PC-9 (cell line): ENCODE data around the gene BCKDHB. TPM values are rescaled to one million over a fixed set of nuclear protein-coding genes. Genes with fewer than 3 reads are reported as not detected.

ENCODE experiments used
- BruUV-seq: library from RNA; stranded (reverse); fragments of 400-500 nt; replicated peaks from 2 replicates; lab custom pipeline; 2021; lab: Mats Ljungman, UMichigan
- CTCF ChIA-PET: fragments of 300-600 bp; sonication (Branson Sonifier 250); formaldehyde crosslinking; loops from one replicate; lab custom pipeline; 2022; ENCODE audit warnings: antibody characterized with exemption; lab: Charles Lee
- POLR2A ChIA-PET: fragments of 300-600 bp; sonication (Branson Sonifier 250); formaldehyde crosslinking; loops from one replicate; lab custom pipeline; 2022; ENCODE audit warnings: antibody characterized with exemption; ENCODE audit not compliant: unreplicated experiment; lab: Charles Lee
- DNase-seq, 2 experiments: peaks; one replicate each; pipeline versions ENCODE4 v3.0.0 to v3.0.0-alpha.2; 2015 to 2022; ENCODE audit warnings: mixed read lengths in 1 of 2
- H2AFZ ChIP-seq: fragments of 200-600 bp; sonication (generic); 2 replicates; pipeline ENCODE4 v1.8.1; 2017; ENCODE audit warnings: antibody characterized with exemption
- H3F3A ChIP-seq: fragments of 200-600 bp; sonication (generic); 2 replicates; pipeline ENCODE4 v1.8.1; 2017; ENCODE audit warnings: antibody characterized with exemption, mild to moderate bottlenecking, low read depth; ENCODE audit not compliant: insufficient read depth
- H3K27ac ChIP-seq: fragments of 200-600 bp; sonication (generic); 2 replicates; pipeline ENCODE4 v1.6.1; 2016; ENCODE audit warnings: mixed run types
- H3K27me3 ChIP-seq: fragments of 200-600 bp; sonication (generic); 2 replicates; pipeline ENCODE4 v1.6.1; 2016; ENCODE audit warnings: low read depth, mixed run types; ENCODE audit not compliant: insufficient read depth
- H3K36me3 ChIP-seq: fragments of 200-600 bp; sonication (generic); 2 replicates; pipeline ENCODE4 v1.6.1; 2016; ENCODE audit warnings: low read depth, mixed run types
- H3K4me1 ChIP-seq: fragments of 200-600 bp; sonication (generic); replicated peaks from 2 replicates; pipeline ENCODE4 v1.6.1; 2016; ENCODE audit warnings: mixed run types; ENCODE audit not compliant: insufficient read depth
- H3K4me2 ChIP-seq: fragments of 200-600 bp; sonication (generic); 2 replicates; pipeline ENCODE4 v1.6.1; 2017; ENCODE audit warnings: mixed run types
- H3K4me3 ChIP-seq: fragments of 200-600 bp; sonication (generic); 2 replicates; pipeline ENCODE4 v1.6.1; 2016; ENCODE audit warnings: mixed run types
- H3K79me2 ChIP-seq: fragments of 200-600 bp; sonication (generic); 2 replicates; pipeline ENCODE4 v1.6.1; 2017; ENCODE audit warnings: low read depth, mixed run types
- H3K9me2 ChIP-seq: fragments of 200-600 bp; sonication (generic); 2 replicates; pipeline ENCODE4 v1.8.1; 2017; ENCODE audit warnings: mild to moderate bottlenecking; ENCODE audit not compliant: insufficient read depth
- H3K9me3 ChIP-seq: fragments of 200-600 bp; sonication (generic); 2 replicates; pipeline ENCODE4 v1.8.1; 2016; ENCODE audit warnings: low read depth; ENCODE audit not compliant: insufficient read depth
- H4K20me1 ChIP-seq: fragments of 200-600 bp; sonication (generic); 2 replicates; pipeline ENCODE4 v1.8.1; 2017; ENCODE audit not compliant: insufficient read depth
- EZH2 ChIP-seq: fragments of 200-600 bp; sonication (generic); IDR thresholded peaks from 2 replicates; pipeline ENCODE4 v1.8.0; 2017; ENCODE audit warnings: antibody characterized with exemption, low read depth
- intact Hi-C: fragments of 100-400 bp; cut with micrococcal nuclease; formaldehyde crosslinking; loops from one replicate; pipeline ENCODE4 v1.10.0; 2022; ENCODE audit not compliant: unreplicated experiment
- total RNA-seq: library from RNA; stranded (reverse); gene quantifications from 2 replicates; pipeline ENCODE4 v1.2.3, GENCODE V29; 2021
- TF ChIP-seq, protein P1 (sequence below): fragments of 200-600 bp; sonication (generic); conservative IDR thresholded peaks from 2 replicates; pipeline ENCODE4 v1.6.1; 2017; ENCODE audit warnings: mixed run types, antibody characterized with exemption, mild to moderate bottlenecking, moderate library complexity

BCKDHB gene
- total RNA-seq, 1 experiment from 2014 or later = 29.7 TPM

DNA sequence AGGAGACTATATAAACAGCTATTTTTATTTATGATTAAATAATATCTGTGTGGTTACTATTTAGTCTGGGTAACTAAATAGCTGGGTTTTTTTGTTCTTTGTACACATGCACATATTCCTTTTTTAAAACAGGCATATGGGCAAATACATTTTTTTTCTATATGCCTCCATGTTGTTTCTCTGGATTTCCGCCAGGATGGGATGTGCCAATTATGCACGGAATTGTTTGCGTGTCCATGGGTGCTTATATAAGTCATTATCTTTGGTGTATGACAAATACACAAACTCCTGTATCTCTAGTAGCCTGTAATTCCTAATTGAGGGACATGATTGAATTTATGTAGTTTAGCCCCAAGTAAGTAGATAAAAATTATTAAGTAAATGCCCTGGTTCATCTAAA lies 226.9 kb downstream of the BCKDHB start:
- intact Hi-C loops = loop anchor here (10.0 kb wide), 2 partner anchors 141 to 401 kb away; no protein-coding TSS in a partner anchor

GRCh38 chr6:80335121-80335531 lies 228.7 kb downstream of the BCKDHB start:
- no TSS peak for BruUV-seq
- no peak overlapping the region for H2AFZ ChIP-seq
- no peak overlapping the region for H3K4me2 ChIP-seq
- intact Hi-C loops = loop anchor here (5.0 to 10.0 kb wide), 3 partner anchors 140 to 400 kb away; no protein-coding TSS in a partner anchor
- H3K9me3 ChIP-seq = no peaks in the 10 kb centered on the region
- no peak overlapping the region for H3K4me3 ChIP-seq
- ChIA-PET POLR2A (no interaction called here), CTCF (interaction anchor here (0.6 kb wide), 1 partner anchor 1498 kb away, joined by 4 read pairs; no protein-coding TSS in a partner anchor)
- H3K27ac ChIP-seq = no peak overlapping the region
- DNase-seq = no peak
- TF ChIP-seq EZH2 = no peak
- TF ChIP-seq, protein P1, sequence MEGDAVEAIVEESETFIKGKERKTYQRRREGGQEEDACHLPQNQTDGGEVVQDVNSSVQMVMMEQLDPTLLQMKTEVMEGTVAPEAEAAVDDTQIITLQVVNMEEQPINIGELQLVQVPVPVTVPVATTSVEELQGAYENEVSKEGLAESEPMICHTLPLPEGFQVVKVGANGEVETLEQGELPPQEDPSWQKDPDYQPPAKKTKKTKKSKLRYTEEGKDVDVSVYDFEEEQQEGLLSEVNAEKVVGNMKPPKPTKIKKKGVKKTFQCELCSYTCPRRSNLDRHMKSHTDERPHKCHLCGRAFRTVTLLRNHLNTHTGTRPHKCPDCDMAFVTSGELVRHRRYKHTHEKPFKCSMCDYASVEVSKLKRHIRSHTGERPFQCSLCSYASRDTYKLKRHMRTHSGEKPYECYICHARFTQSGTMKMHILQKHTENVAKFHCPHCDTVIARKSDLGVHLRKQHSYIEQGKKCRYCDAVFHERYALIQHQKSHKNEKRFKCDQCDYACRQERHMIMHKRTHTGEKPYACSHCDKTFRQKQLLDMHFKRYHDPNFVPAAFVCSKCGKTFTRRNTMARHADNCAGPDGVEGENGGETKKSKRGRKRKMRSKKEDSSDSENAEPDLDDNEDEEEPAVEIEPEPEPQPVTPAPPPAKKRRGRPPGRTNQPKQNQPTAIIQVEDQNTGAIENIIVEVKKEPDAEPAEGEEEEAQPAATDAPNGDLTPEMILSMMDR = no peak
- H3F3A ChIP-seq = no peaks in the 10 kb centered on the region
- no peaks in the 10 kb centered on the region for H3K9me2 ChIP-seq
- no peaks in the 10 kb centered on the region for H3K36me3 ChIP-seq
- no peaks in the 10 kb centered on the region for H3K4me1 ChIP-seq
- H3K27me3 ChIP-seq = no peaks in the 10 kb centered on the region
- no peaks in the 10 kb centered on the region for H3K79me2 ChIP-seq
- H4K20me1 ChIP-seq = no peaks in the 10 kb centered on the region

More for the DNA sequence above, 226.9 kb downstream of the BCKDHB start:
- ChIA-PET POLR2A (no interaction called here), CTCF (no interaction called here)
- Histone ChIP-seq H3K27ac (no peak overlapping the region), H3K79me2 (no peaks in the 10 kb centered on the region), H3K9me2 (no peaks in the 10 kb centered on the region), H3F3A (no peaks in the 10 kb centered on the region), H3K9me3 (no peaks in the 10 kb centered on the region), H3K27me3 (no peaks in the 10 kb centered on the region), H3K4me2 (no peak overlapping the region), H2AFZ (no peak overlapping the region), H3K4me1 (no peaks in the 10 kb centered on the region), H3K4me3 (no peak overlapping the region), H4K20me1 (no peaks in the 10 kb centered on the region), H3K36me3 (no peaks in the 10 kb centered on the region)
- DNase-seq = no peak
- no peak for TF ChIP-seq EZH2
- TF ChIP-seq, protein P1 = no peak
- BruUV-seq = no TSS peak

- no peak overlapping the region for H3K4me2 ChIP-seq
- H3K36me3 ChIP-seq = no peaks in the 10 kb centered on the region
- BruUV-seq = no TSS peak
- H3K79me2 ChIP-seq = no peaks in the 10 kb centered on the region
- POLR2A ChIA-PET = no interaction called here
- no peaks in the 10 kb centered on the region for H4K20me1 ChIP-seq
- DNase-seq = no peak
- no peak overlapping the region for H3K4me3 ChIP-seq
- H3K9me2 ChIP-seq = no peaks in the 10 kb centered on the region
- TF ChIP-seq, protein P1 = no peak
- no peak for TF ChIP-seq EZH2
- H3K4me1 ChIP-seq = no peaks in the 10 kb centered on the region
- H3K9me3 ChIP-seq = no peaks in the 10 kb centered on the region
- H2AFZ ChIP-seq = no peak overlapping the region
- no peaks in the 10 kb centered on the region for H3F3A ChIP-seq
- no peak overlapping the region for H3K27ac ChIP-seq
- CTCF ChIA-PET = no interaction called here
- no peaks in the 10 kb centered on the region for H3K27me3 ChIP-seq
- intact Hi-C loops = loop anchor here (5.0 to 10.0 kb wide), 3 partner anchors 138 to 398 kb away; no protein-coding TSS in a partner anchor
These were observed 230.4 kb downstream of the BCKDHB start for GRCh38 chr6:80336911-80337310.
